ENCODE results near the gene ZNF610. TPM values are rescaled to one million over a fixed set of nuclear protein-coding genes. Genes with fewer than 3 reads are reported as not detected.

ZNF610 gene
- total RNA-seq, 1 donor from 2014 or later, result 5.1 TPM

DNA sequence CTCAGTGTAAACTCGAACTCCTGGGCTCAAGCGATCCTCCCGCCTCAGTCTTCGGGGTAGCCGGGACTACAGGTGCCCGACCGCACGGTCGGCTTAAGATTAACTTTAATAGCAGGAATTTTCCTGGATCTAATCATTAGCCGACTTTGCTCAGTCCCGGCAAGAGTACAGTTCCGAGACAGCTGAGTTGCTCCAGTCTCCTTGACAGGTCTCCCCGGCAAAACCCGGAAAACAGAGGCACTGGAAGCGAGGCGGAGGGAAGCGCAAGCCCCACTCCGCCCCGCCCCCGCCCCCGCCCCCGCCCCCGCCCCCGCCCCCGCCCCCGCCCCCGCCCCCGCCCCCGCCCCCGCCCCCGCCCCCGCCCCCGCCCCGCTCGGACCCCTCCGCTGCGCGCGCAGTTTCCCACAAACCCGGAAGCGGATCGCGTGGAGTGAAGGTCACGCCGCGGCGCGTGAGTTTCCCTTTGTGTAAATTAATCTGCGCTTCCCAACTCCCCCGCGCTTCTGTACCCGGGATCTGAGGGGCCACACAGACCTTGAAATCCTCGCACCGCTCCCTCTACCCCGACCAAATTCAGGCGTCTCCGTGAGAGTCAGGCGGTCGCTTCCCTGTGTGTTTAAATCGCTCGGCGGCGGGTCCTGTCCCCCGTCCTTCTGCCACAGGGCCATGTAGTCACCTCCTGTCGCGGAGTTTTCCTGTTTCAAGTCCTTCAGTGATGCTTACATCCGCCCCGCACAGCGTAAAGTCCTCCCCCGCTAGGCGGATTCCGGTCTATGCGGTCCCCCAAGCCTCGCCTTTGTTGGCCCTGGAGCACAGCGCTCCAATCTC, 39.1 kb upstream of the ZNF610 start, which contains the start of gene ZNF480:
ZNF480 (plus strand) TSS at position 397 of the 828 bp plus-strand sequence. CDS start 3,244 bp downstream, outside the sequence.
- DNase-seq, result peak; percentile 88
- peak within 1 kb of the TSS; percentile 95 for H3K4me3 ChIP-seq
- H3K4me1 ChIP-seq, result peaks cover 22% of the 10 kb centered on the region
- peaks cover 45% of the 10 kb centered on the region for H3K36me3 ChIP-seq
- H3K27ac ChIP-seq (replicated peaks), result peak within 1 kb of the TSS; percentile 97
- no peak for TF ChIP-seq CTCF (IDR thresholded peaks at IDR 0.05; ENCODE audit: borderline replicate concordance)
- H3K9me3 ChIP-seq (replicated peaks), result peaks cover 6% of the 10 kb centered on the region
- intact Hi-C loops (cut with micrococcal nuclease), result no loop called here
- no peaks in the 10 kb centered on the region for H3K27me3 ChIP-seq (ENCODE audit: low read depth)

DNA sequence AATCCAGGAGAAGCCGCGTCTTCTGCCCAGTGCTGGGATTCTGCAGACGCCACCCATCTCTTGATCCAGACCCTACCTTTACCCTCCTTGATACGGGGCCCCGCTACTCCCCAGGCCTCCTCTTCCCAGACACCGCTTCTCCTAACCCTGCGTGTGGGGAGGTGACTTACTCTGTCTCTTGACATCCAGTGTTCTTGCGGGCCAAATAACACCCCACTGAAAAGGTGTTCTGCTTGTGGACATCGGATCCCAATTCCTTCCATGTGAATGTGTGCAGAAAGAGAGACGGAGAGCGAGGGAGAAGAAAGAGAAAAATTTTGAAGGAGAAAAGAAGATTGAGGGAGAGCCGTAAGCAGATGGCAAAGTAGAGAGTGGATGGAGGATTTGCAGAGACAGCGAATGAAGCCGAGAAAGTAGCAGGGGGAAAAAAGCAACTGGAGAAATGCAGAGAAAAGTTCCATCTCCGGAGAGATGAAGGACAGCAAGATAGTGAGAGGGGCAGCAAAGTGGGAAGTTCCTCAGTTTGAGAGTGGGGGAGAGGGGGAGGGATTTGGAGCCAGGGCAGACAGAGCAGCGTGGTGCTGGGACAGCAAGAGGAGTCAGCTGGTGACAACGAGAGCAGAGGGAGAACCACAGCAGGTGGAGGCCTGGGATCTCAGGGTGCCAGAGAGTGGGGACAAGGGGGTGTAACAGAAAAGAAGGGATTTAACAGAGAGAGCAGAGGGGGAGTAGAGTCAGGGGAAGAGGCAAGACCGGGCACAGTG, 38.3 kb upstream of the ZNF610 start:
- no peaks in the 10 kb centered on the region for H3K27me3 ChIP-seq (ENCODE audit: low read depth)
- H3K4me3 ChIP-seq, result peak overlapping the region; percentile 95
- H3K4me1 ChIP-seq, result peaks cover 22% of the 10 kb centered on the region
- TF ChIP-seq CTCF (IDR thresholded peaks at IDR 0.05; ENCODE audit: borderline replicate concordance), result no peak
- no peak for DNase-seq
- intact Hi-C loops (cut with micrococcal nuclease), result no loop called here
- H3K36me3 ChIP-seq, result peaks cover 45% of the 10 kb centered on the region
- H3K9me3 ChIP-seq (replicated peaks), result peaks cover 8% of the 10 kb centered on the region
- H3K27ac ChIP-seq (replicated peaks), result peak overlapping the region; percentile 97

DNA sequence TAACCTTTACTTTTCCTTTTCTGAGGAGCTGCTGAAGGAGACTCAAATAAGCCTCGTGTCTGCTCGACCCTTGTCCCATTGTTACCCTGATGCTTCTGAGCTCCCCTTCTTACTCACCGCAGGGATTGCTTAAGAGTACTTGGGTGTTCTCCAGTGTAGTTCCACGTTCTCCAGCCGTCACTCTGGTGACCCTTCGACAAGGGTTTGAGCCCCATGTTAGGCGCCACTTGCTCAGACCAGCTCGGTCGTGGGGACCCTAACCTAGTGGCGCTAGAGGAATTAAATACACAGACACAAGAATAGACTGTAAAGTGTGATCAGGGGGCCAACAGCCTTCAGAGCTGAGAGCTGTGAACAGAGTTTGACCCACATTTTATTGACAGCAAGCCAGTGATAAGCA, 28.8 kb upstream of the ZNF610 start:
- TF ChIP-seq CTCF (IDR thresholded peaks at IDR 0.05; ENCODE audit: borderline replicate concordance), result no peak
- Histone ChIP-seq H3K4me1 (no peaks in the 10 kb centered on the region), H3K27ac (replicated peaks) (no peak overlapping the region), H3K27me3 (ENCODE audit: low read depth) (no peaks in the 10 kb centered on the region), H3K4me3 (no peak overlapping the region), H3K9me3 (replicated peaks) (peaks cover 97% of the 10 kb centered on the region), H3K36me3 (peaks cover 100% of the 10 kb centered on the region)
- no peak for DNase-seq
- intact Hi-C loops (cut with micrococcal nuclease), result no loop called here

DNA sequence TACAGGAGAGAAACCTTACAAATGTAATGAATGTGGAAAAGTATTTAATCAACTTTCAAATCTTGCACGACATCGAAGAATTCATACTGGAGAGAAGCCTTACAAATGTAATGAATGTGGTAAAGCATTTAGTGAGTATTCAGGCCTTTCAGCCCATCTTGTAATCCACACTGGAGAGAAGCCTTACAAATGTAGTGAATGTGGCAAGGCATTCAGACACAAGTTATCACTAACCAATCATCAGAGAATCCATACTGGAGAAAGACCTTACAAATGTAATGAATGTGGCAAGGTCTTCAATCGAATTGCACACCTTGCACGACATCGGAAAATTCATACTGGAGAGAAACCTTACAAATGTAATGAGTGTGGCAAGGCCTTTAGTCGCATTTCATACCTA, 13.6 kb upstream of the ZNF610 start:
- Histone ChIP-seq H3K4me3 (no peak overlapping the region), H3K4me1 (no peaks in the 10 kb centered on the region), H3K9me3 (replicated peaks) (peaks cover 100% of the 10 kb centered on the region), H3K36me3 (peaks cover 83% of the 10 kb centered on the region), H3K27me3 (ENCODE audit: low read depth) (no peaks in the 10 kb centered on the region), H3K27ac (replicated peaks) (no peak overlapping the region)
- intact Hi-C loops (cut with micrococcal nuclease), result no loop called here
- TF ChIP-seq CTCF (IDR thresholded peaks at IDR 0.05; ENCODE audit: borderline replicate concordance), result no peak
- no peak for DNase-seq

- H3K4me3 ChIP-seq, result no peak overlapping the region
- peaks cover 5% of the 10 kb centered on the region for H3K4me1 ChIP-seq
- TF ChIP-seq CTCF (IDR thresholded peaks at IDR 0.05; ENCODE audit: borderline replicate concordance), result no peak
- H3K27me3 ChIP-seq (ENCODE audit: low read depth), result no peaks in the 10 kb centered on the region
- DNase-seq, result no peak
- H3K9me3 ChIP-seq (replicated peaks), result peaks cover 87% of the 10 kb centered on the region
- H3K27ac ChIP-seq (replicated peaks), result no peak overlapping the region
- peaks cover 13% of the 10 kb centered on the region for H3K36me3 ChIP-seq
- intact Hi-C loops (cut with micrococcal nuclease), result no loop called here
Observed at GRCh38 chr19:52331757-52332156, 4.3 kb upstream of the ZNF610 start.

All from left ventricle myocardium inferior (tissue), 1 donor.